Ramos (cell line): Measurements from ENCODE around the gene HADH.
"Not testable (repeated sequence)": the region's sequence is repeated elsewhere in the genome, so short reads cannot be mapped to it uniquely, and the experiment has no call there.

ENCODE experiments used
- in situ Hi-C: fragments of 300-500 bp; cut with MboI; formaldehyde crosslinking; loops from one replicate; pipeline ENCODE4 v1.14.3; 2022; ENCODE audit warnings: low sequenced_read_pairs; ENCODE audit not compliant: unreplicated experiment

Gene HADH

DNA sequence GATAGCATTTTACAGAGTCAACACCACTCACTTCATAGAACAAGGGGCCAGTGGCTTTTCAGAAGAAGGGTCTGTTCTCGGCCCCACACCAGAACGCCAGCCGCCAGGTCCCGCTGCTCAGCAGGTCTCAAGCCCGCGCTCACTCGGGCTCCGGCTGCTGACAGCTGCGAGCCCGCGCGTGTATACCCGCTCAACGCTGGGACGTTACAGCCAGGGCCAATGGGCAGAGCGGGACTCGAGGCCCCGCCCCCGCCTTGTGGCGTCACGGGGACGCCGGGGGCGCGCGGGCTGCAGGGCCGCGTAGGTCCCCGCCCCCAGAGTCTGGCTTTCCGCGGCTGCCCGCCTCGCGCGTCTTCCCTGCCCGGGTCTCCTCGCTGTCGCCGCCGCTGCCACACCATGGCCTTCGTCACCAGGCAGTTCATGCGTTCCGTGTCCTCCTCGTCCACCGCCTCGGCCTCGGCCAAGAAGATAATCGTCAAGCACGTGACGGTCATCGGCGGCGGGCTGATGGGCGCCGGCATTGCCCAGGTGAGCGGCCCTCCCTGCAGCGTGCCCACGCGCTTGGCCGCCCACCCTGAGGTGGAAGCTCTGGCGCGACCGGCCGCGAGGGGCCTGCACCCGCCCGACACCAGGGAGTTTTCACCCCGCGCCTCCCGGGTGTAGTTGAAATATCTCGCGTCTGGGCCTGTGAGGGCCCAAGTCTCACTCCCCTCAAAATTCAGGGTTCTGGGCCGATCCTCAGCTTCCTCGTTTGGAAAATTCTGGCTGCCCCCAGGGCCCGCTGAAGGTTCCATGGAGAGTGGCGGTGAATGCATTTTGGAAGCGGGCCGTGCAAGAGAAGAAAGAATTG is at the start of gene HADH:
TSS of gene HADH (plus strand) at position 353 of the 850 bp plus-strand sequence. CDS start at position 397, 44 bp downstream.
- in situ Hi-C loops, result no loop called here

- in situ Hi-C loops, result no loop called here
These were observed 43.9 kb upstream of the HADH start for GRCh38 chr4:107945809-107946208.

- in situ Hi-C loops, result no loop called here
These were observed 38.7 kb upstream of the HADH start for GRCh38 chr4:107950746-107951540.

DNA sequence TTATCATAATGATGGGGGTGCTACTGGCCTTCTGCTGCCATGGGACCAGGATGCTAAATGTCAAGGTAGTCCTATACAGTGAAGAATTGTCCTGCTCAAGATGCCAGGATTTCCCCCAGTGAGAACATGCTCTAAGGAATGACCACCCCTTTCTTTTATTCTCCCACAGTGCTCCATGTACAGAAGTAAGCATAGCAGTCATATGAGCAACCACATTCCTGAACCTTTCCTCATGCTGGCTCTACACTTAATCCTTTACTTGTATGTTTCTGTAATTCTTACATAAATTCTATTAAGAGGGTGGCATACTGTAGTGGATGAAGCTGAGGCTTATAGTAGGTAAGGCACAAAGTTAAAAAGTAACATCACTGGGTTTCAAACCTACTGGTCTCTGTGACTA is 38.1 kb upstream of the HADH start:
- in situ Hi-C loops, result no loop called here

DNA sequence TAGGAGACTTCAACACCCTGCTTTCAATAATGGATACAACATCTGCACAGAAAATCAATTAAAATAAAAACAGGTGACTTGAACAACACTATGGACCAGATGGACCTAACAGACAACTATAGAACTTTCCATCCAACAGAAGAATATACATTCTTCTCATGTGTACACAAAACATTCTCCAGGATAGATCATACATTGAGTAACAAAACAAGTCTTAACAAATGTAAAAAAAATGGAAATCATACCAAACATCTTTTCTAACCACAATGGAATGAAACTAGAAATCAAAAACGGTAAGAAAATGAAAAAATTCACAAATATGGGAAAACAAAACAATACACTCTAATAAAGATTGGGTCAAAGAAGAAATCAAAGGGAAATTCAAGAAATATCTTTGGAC is 33.7 kb upstream of the HADH start:
- in situ Hi-C loops, result no loop called here

- in situ Hi-C loops, result no loop called here
These were observed 22.8 kb upstream of the HADH start for GRCh38 chr4:107966903-107967302.

DNA sequence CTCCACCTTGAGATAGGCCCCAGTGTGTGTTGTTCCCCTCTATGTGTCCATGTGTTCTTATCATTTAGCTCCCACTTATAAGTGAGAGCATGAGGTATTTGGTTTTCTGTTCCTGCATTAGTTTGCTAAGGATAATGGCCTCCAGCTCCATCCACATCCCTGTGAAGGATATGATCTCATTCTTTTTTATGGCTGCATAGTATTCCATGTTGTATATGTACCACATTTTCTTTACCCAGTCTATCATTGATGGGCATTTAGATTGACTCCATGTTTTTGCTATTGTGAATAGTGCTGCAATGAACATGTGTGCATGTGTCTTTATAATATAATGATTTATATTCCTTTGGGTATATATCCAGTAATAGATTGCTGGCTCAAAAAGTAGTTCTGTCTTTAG is 22.2 kb upstream of the HADH start:
- in situ Hi-C loops, result not testable (repeated sequence)

DNA sequence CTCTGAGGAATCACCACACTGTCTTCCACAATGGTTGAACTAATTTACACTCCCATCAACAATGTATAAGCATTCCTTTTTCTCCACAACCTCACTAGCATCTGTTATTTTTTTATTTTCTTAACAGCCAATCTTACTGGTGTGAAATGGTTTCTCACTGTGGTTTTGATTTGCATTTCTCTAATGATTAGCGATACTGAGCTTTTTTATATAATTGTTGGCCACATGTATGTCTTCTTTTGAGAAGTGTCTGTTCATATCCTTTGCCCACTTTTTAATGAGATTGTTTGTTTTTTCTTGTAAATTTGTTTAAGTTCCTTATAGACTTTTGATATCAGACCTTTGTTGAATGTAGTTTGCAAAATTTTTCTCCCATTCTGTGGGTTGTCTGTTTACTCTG is 21.8 kb upstream of the HADH start:
- in situ Hi-C loops, result not testable (repeated sequence)

DNA sequence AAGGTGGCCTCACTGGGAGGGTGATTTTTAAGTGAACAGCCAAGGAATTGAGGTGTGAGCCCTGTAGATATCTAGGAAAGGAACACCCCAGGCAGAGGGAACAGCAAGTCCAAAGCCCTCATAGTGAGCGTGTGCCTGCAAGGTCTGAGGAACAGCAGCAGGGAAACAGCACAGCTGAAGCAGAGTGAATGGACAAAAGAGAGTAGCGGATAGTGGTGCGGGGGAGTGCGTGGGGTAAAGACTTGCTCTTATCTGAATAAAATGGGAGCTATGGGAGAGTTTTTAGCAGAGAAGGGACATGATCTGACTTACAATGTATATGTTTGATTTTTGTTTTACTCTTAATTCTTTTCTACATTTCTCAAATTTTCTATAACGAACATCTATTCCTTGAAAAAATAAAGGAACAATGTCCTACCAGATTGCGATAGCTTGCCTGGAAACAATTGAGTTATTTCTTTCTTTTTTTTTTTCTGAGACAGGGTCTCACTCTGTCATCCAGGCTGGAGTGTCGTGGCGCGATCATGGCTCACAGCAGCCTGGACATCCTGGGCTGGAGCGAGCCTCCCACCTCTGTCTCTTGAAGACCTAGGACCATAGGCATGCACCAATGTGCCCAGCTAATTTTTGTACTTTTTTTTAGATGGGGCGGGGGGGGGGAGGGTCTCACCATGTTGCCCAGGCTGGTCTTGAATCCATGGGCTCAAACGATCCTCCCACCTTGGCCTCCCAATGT is 19.5 kb upstream of the HADH start:
- in situ Hi-C loops, result no loop called here

DNA sequence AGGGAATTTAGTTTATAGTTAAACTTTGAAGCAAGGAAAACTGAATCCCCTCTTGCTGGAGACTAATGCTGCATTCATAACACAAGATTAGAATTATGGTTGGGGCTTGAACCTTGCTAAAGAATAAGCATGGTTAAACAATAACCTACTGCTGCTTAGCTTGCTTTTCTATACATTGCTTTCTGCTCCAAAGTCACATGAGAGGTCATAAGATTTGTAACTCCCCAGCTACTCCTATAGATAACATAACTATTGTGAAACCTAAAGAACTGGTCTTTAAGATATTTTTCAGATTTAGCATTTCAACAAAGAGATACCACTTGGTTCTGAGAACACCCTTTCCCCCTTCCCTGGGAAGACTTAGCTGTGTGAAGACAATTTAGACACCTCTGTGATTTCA is 17.1 kb upstream of the HADH start:
- in situ Hi-C loops, result no loop called here

GRCh38 chr4:107974523-107974922 is 15.2 kb upstream of the HADH start:
- in situ Hi-C loops, result no loop called here

- in situ Hi-C loops, result no loop called here
These were observed 12.2 kb upstream of the HADH start for GRCh38 chr4:107977482-107977881.

DNA sequence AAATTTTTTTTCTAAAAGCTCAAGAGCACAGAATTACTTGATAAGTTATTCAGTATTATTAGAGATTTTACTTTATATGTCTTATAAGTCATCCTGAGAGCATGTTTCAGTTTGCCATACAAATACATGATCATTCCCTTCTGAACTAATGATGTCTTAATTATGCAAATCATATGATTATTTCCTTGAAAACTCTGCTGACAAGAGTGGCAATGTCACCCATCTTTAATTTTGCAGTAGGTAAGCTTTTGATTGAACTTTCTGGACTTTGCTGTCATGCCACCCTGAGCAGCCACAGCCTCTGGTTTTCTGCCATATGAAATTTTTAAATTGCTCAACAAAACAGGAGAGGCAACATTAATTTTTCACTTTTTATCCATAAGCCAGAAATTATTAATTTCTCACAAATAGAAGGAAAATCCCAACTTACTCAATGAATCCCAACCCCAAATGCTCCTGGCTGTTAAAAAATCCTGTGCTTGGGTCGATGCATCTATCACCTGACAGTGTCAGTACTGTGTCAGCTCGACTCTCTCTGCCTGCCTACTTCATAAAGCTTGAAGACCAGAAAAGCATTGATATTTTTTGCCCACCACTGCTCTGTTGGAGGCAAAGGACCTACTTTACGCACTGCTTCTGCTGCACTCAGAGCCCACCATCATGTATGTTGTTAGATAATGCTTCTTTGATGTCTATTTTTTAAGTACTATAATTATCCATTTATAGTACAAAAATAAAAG is 11.6 kb upstream of the HADH start:
- in situ Hi-C loops, result no loop called here

- in situ Hi-C loops, result no loop called here
These were observed 10.8 kb upstream of the HADH start for GRCh38 chr4:107978716-107979451.

DNA sequence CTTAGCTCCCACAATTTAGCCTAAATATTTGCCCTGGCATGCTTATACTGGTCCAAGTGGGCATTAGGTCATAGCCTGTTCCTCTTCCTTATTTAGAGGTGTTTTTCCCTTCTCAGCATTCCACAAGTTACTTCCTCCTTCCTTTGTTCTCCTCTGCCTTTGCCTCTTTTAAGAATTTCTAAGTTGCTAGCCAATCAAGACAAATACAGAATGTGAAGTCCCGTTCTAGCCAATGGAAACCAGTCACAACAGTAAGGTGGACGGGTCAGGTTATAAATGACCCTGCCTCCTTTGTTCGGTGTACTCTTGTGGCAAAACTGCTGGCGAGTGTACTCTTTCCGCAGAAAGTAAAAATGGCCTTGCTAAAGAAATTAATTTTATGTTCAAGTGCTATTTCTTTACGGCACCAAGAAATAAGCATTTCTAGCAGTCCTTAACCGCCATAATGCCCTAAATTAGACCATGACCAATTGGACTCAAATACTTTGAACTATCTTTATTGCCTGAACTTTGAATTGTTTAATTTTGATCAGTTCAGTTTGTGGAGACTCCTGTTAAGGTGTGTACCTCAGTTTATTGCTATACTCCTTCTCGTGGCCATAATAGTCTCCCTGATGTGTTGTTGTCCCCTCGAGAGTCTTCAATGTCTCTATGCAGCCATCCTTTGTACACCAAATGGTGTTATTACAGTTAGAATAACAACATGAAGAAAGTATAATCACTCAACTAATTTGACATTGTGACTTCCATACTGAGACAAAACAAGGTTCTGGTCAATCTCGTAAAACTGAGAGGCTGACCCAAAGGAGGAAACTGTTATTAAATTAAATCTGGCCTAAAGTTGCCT is 1.6 kb upstream of the HADH start:
- in situ Hi-C loops, result no loop called here

DNA sequence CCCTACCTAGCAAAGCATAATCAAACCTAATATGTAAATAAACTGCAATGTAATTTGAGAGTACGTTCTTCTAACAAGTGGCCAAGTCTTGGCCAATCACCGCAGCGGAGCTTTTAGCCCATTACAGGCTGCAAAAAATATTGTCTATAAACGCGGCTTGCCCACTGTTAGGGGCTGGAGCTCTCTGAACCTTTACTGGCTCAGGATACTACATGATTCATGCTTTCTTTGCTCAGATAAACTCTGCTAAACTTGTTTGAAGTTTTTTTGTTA is 990 bp upstream of the HADH start:
- in situ Hi-C loops, result no loop called here

DNA sequence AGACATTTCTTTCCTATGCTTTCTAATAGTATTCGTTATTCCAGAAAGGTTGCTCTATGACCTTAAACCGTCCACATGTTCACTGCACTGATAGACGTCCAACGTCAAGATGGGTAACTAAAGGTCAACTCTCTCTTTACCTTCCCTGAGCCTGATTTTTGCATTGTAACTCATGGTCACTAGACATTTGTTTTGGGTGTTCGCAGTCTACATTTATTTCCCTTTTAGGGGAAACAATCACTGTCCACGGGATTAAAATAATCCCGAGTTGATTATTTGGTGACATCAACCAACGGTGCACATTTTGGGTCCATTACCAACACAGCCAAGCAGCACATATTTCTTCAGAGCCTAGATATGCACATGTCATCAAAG is 540 bp upstream of the HADH start:
- in situ Hi-C loops, result no loop called here

GRCh38 chr4:107991945-107992630 is 2.4 kb downstream of the HADH start:
- in situ Hi-C loops, result no loop called here
